Muscle of back (tissue), 11 donors: ENCODE measurements around the gene DNAJA3. TPM values are rescaled to one million over a fixed set of nuclear protein-coding genes. Genes with fewer than 3 reads are reported as not detected.
A peak's percentile ranks its signal among the peaks of the same experiment; 100 is the strongest.

Experiments
- DNase-seq, 3 donors: peaks; one replicate each; pipeline versions ENCODE4 v3.0.0 to v3.0.0-alpha.2; 2013
- polyA plus RNA-seq, 10 donors: library from polyadenylated mRNA; unstranded; fragments of 120-200 nt; gene quantifications; one replicate each; pipeline ENCODE4 v1.2.1, GENCODE V29; 2013; ENCODE audit not compliant: insufficient read length in 10 of 10

The DNAJA3 gene
- polyA plus RNA-seq, 10 donors: 24.2 to 32.7 (median 28.2) TPM

DNA sequence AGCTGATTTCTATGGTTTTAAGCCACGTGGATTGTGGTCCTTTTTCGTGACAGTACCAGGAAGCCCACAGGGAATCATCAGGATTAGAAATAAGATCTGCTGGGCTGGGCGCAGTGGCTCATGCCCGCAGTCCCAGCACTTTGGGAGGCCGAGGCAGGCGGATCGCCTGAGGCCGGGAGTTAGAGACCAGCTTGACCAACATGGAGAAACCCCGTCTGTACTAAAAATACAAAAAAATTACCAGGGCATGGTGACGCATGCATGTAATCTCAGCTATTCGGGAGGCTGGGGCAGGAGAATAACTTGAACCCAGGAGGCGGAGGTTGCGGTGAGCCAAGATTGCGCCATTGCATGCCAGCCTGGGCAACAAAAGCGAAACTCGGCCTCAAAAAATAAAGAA lies 42.2 kb downstream of the DNAJA3 start:
- no peak for DNase-seq

DNA sequence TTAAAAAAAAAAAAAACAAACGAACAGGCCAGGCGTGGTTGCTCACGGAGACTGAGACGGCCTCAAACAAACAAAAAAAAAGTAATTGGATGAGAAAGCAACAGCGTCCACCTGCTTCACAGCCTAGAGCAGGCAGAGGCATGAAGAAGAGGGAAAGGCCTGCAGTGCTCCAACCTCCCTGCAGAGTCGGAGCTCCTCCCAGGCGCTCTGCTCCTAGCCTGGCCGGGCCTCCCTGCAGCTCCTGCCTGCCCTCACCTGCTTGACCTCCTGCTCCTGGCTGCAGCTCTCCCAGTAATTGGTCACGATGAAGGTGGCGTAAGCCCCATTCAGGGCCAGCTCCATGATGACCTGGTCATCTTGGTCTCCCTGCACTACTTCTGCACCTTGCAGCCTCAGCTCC lies 43.3 kb downstream of the DNAJA3 start:
- DNase-seq: no peak

DNA sequence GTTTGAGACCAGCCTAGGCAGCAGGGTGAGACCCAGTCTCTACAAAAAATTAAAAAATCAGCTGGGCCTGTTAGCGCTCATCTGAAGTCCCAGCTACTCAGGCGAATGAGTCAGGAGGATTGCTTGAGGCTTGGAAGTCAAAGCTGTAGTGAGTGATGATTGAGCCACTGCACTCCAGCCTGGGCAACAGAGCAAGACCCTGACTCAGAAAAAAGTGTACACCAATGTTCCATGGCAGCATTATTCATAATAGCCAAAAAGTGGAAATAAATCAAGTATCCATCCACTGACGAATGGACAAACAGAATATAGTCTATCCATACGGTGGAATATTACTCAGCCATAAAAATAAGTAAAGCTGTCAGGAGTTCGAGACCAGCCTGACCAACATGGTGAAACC lies 46.2 kb downstream of the DNAJA3 start:
- DNase-seq: no peak

DNA sequence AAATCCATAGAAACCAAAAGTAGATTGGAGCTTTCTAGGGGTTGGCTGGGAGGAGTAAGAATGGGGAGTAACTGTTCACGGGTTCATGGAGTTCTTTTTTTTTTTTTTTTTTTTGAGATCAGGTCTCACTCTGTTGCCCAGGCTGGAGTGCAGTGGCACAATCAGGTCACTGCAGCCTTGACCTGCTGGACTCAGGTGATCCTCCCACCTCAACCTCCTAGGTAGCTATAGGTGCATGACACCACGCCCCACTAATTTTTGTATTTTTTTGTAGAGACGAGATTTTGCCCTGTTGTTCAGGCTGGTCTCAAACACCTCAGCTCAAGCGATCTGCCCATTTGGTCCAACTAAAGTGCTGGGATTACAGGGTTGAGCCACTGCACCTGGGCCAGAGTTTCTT lies 47.2 kb downstream of the DNAJA3 start:
- no peak for DNase-seq

DNA sequence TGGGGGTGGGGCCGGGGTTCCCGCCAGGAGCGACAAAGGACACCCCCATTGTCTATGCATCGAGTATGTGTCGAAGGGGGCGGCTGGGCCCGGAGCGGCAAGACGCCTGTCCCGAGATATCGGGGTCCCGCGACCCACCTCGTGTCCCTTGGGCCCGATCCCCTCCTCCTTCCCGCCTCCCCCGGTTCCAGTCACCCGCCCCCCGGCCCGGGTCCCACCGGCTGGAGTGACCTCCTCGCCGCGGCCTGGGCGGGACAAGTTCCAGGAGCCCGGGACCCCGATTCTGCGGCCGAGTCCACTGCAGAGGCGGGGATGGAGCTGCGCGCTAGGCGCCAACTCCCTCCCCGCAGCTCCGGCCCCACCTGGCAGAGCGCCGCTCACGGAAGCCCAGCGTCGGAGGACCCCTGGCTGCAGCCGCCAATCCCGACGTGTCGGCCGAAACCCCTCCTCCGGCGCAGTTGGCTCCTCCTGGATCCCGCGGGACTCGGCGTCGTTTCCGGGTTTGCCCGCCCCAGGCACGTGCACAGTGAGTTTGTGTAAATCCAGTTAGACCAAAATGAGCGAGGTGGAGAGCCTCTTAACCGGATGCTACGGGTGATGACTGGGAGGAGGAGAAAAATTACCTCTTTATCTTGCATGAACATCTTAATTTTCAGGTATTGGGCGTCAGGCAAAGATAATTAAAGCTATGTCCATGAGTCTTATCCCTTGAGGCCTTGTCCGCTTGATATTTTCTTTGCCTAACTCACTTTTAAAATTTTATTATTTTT lies 48.7 kb downstream of the DNAJA3 start, which contains the start of gene NMRAL1:
Gene NMRAL1, minus strand, starts transcription at position 434 of the 770 bp plus-strand sequence. CDS start 493 bp downstream, outside the sequence.
- peak; percentile 89 to 97 (median 94) for DNase-seq

DNA sequence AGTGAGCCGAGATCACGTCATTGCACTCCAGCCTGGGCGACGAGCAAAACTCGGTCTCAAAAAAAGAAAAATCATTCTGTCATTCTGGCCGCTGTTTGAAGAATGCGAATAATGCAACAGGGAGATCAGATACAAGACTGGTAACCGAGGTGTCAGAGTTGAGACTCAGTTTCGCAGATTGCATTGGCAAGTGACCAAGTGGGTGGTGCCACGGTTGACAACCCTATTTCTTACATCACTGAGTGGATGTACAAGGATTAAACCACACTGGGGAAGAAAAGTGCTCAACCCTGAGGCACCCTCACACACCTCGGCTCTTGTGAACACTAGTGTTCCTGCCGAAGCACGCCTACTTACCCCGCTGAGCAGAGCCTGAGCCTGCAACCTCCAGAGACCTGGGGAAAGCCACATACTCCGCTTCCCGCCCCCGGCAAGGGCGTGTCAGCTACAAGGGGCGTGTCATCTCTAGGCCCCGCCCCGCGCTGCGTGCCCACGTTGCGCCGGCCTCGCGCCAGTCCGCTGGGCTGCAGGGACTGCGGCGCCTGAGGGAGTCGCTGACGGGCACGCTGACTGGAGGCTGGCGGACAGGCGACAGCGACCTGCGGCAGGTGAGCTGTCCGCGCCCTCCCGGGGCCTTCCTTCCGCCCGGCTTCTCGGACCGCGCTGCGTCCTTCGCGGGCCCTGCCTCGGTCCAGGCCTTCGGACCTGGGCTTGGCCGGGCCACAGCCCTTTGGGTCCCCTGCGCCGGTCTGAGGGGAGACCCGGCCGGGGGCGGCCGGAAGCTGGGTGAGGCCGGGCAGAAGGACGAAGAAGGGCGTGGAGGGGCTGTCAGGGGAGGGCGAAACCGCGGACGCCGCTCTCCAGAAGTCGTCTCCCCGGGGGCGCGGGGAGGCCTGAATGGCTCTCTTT lies 50.5 kb downstream of the DNAJA3 start, which contains the start of gene HMOX2:
Gene HMOX2, plus strand, starts transcription at position 519 of the 909 bp plus-strand sequence. CDS start 29,127 bp downstream, outside the sequence.
- peak; percentile 90 to 97 (median 94) for DNase-seq

DNA sequence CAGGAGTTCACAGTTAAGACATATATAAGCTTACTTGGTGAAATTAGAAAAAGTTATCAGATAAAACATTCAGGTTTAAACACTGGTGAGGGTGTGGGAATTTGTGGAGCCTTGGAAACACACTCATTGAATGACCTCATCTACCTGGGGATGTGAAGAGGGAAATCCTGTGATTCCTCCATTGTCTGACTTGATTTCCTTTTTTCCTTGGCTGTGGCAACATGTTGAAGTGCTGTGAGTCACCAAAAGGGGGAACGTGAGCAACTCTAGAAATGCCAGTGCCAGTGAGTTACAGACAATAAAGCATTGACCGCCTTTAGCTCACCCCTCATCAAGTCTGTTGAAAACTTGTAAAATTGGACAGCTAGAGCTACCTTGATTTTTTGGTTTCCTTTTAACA lies 52.3 kb downstream of the DNAJA3 start:
- no peak for DNase-seq

DNA sequence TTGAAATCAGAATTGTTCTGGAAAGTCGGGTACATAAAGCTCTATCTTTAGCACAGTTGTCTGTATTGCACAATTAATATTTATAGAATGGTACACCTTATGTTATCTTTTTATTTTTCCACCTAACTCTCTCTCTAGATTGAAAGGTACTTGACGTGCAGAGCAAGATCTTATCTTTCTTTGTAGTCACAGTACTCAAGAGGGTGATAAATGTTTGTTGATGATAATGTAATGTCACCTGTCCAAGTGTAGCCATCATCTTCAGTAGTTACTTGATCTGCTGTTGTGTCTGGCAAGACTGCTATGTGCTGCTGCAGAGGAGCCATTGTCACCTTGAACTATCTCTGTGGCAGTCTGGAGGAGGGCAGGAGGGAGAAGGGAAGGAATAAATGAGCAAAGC lies 55.9 kb downstream of the DNAJA3 start:
- no peak for DNase-seq

DNA sequence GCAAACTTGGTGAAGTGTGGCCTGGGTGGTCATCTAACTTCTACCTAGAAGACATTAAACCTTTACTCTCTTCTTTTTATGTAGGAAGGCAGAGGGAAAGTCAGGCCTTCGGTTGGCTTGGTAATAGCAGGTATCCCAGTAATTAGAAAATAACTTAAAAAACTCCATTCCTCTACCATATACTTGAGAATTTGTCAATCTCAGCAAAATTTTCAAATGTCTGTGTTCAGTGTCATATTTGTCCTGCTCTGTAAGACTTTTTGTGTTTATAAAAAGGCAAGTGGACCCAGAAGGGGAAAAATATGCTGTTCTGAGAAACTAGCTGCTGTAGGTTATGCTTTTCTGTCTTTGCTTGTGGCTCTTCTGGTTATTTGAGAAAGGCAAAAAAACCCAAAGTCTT lies 56.3 kb downstream of the DNAJA3 start:
- DNase-seq: no peak

DNA sequence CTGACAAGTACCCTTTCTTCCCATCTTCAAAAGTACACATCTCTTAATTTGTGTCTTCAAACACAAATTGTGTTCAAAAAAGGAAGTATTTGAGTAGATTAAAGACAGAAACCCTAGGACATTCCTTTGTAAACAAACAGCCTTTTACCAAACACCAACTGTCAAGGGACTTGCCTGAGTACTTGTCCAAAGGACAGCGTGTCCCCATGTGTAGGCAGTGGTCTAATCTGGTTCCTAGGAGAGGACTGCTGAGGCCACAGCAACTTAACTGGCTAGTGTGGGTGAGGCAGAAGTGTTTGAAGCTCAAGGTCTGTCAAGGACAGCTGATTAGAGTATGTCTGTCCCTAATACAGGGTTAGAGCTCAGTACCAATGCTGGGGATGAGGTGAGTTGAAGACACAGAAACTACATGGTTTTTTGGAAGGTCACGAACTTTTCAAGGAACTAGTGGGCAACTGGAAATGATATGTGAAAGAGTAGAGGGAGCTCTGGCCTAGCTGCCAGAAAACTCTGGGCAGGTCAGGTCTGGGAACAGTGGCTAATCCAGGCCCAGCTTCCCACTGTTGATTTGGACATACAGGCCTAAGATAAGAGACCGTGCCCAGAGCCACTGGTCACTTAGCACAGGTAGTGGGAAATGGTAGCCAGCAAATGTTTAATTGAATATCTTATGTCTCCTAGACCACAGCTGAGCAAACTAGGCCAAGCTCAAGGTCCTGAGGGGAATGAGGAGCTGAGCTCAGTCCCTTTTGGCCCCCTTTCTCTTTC lies 60.6 kb downstream of the DNAJA3 start:
- DNase-seq: no peak

DNA sequence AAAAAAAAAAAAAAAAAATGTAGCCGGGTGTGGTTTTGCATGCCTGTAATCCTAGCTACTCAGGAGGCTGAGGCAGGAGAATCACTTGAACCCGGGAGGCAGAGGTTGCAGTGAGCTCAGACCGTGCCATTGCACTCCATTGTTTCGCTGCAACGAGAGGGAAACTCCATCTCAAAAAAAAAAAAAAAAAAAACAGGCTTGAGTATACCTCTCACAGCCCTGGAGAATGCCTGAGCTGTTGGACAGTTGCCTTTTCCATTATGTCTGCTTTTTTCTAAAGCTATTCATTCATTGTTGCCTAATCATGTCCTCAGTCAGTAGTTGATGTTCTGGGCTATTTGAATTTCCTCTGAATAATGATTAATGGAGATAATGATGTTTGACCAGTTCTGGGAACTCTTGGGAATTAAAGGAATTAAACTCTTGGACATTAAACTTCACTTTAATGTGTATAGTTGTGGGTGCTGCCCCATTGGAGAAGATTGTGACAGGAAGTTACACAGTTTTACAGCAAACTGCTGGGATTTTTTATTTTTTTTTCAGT lies 62.4 kb downstream of the DNAJA3 start:
- no peak for DNase-seq

DNA sequence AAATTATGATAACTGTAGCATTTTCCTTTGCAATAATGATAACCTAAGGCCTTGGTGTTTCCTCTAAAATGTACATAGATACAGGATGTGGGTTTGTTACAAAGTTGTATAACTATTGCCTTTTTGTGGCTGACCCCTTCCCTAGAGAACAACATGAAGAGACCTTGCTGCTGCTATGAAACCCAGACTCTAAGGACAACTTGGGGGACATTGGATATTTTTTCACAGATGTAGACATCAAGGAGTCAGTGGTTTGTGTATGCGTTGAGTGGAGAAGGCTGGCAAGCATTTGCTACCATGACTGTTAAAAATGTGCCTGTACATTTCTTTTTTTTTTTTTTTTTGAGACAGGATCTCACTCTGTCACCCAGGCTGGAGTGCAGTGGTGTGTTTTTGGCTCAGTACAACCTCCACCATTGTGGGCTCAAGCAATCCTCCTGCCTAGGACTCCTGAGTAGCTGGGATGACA lies 62.9 kb downstream of the DNAJA3 start:
- no peak for DNase-seq

DNA sequence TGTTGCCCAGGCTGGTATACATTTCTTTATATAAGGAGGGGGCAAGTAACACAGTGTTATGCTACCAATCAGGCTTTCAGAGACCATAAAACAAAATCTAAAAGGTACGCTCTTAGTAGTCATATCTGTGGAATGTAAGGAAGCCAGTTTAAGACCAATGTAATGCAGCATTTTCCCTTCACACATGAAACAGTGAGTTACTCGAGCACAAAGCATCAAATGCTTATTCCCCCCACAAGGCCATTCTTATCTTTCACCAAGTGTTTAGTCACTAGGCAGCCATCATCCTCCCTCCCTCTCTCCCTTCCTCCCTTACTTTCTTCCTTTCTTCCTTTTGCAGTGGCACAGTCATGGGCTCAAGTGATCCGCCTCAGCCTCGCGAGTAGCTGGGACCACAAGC lies 63.4 kb downstream of the DNAJA3 start:
- DNase-seq: peak in 1 of 3 donors; percentile 69

DNA sequence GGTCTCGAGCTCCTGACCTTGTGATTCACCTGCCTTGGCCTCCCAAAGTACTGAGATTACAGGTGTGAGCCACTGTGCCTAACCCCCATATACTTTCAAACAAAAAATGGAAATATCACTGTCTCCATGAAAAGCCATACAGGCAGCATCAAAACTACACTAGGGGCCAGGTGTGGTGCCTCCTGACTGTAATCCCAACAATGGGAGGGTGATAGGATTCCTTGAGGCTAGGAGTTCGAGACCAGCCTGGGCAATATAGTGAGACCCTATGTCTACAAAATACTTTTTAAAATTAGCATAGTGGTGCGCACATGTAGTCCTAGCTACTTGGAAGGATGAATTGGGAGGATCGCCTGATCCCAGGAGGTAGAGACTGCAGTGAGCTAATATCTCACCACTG lies 66.2 kb downstream of the DNAJA3 start:
- DNase-seq: no peak

DNA sequence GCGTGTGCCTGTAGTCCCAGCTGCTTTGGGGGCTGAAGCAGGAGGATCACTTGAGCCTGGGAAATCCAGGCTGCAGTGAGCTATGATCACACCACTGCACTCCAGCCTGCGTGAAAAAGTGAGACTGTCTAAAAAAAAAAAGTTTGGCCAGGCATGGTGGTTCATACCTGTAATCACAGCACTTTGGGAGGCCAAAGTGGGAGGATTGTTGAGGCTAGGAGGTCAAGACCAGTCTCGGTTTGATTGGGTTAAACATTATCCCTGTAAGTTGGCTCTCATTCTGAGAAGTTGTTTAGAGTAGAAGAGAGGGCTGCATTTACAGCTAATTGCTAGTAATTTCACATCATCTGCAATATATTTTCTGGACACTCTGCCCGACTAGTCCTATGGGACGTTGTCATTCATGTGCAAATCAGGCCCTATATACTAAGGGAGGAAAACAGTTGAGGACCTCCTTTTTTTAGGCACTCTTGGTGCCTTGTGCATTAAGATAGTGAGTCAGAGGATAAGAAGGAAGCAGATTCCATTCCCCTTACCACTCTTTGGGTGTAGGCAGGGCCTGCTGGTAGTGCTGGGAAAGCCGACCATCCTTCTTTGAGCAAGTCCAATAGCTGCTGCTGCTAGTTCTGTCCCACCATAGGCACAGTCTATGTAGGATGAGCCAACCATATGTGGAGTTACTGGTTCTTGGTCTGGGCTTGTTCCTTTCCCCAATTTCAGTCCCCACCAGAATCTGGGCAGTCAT lies 69.2 kb downstream of the DNAJA3 start:
- DNase-seq: peak in 1 of 3 donors; percentile 52

DNA sequence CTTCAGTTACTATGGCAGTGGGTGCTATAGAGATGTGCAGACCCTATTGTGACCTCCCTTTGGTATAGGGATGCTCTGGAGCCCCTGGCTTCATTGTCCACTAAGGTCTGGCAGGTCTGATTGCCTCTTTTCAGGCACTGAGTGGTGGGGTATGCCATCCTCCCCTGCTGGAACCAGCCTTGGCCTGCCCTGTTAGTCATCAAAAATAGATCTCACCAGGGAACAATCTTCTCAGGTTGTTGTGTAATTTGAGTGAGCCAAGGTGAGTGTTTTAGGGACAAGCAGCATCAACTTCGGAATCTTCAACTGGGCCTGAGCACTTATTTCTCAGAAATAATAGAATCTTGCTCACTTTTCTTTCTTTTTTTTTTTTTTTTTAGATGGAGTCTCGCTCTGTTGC lies 70.1 kb downstream of the DNAJA3 start:
- no peak for DNase-seq

DNA sequence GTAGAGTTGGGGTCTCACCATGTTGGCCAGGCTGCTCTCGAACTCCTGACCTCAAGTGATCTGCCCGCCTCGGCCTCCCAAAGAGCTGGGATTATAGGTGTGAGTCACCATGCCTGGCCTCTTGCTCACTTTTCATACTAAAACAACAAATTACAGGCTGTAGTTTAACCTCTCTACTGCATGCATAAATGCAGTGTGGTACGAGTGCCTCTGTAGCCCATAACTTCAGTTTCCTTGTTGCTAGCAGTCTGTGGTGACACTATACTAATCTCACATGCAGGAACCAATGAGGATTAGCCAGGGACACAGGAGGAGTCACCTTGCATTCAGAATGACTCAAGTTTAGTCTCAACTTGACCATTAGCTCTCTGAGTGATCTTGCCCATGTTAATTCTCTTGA lies 70.6 kb downstream of the DNAJA3 start:
- DNase-seq: no peak

DNA sequence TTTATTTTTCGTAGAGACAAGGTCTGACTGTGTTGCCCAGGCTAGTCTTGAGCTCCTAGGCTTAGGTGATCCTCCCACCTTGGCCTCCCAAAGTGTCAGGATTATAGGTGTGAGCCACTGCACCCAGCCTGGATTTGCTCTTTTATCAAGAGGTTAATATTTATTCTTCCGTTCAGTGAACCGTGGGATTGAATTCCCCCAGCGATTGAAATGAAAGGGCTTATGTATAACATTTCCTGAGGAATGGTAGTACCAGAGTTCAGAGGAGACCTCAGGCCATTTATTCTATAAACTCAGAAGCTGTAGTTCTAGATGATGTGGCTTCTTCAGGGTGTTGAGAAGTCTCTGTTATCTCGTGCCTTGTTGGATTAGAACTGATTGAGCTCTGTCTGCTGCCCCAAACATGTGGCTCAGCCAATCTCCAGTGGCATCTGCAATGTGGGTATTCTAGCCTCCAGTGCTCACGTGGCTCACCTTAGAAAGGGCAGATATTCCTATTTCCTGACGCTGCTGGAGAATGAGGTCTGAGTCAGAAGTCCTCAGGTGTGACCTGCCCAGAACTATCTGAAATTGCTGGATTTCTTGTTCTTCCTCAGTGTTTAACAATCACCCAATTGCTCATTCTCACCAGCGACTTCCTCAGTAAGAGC lies 73.0 kb downstream of the DNAJA3 start:
- DNase-seq: no peak

DNA sequence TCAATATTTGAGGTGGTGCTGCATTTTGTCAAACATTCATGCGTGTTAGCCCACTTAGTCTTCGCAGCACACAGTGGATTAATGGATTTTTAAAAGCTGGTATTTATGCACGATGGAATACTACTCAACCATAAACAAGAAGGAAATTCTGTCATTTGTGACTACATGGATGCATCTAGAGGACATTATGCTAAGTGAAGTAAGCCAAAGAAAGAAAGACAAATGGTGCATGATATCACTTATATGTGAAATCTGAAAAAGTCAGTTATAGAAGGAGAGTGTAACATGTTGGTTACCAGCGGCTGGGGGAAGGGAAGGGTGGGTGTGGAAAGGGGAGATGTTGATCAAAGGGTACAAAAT lies 73.5 kb downstream of the DNAJA3 start:
- DNase-seq: no peak

DNA sequence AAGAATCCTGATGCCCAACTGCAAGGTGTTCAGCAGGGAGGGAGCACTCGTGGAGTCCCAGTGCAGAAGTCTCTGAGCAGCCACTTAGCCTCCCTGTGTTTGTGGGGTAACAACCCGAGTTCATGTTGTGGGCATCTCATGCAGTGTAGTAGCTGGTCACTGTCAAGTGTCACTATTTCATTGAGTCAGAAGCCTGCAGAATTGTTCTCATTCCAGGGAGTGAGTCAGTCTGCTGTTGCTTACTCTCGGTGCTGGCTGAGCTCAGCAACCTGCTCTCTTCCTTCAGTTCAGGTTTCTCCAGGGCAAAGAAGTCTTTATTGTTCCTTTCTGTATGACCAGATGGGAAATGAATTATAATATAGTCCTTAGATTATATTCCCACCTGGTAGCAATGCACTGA lies 74.6 kb downstream of the DNAJA3 start:
- DNase-seq: peak in 1 of 3 donors; percentile 28
